HepG2 (cell line): ENCODE data around the gene LIFR. TPM values are rescaled to one million over a fixed set of nuclear protein-coding genes. Genes with fewer than 3 reads are reported as not detected.
A peak's percentile ranks its signal among the peaks of the same experiment; 100 is the strongest.

ENCODE experiments used
- ATAC-seq: fragments of 200-7000 bp; cut with Tn5 transposase; 3 replicates; pipeline ENCODE4 v1.9.1; 2020; ENCODE audit warnings: mild to moderate bottlenecking, moderate library complexity
- BruUV-seq: library from RNA; stranded (reverse); fragments of 400-500 nt; replicated peaks from 2 replicates; lab custom pipeline; 2021; lab: Mats Ljungman, UMichigan
- CTCF ChIA-PET: fragments of 300-600 bp; formaldehyde crosslinking; extraction: SDS; loops from one replicate; lab custom pipeline; 2021; ENCODE audit warnings: low total read pairs, inconsistent platforms, low intra/inter-chr PET ratio; lab: Yijun Ruan, JAX
- POLR2A ChIA-PET: fragments of 350-600 bp; sonication (Branson Sonifier 250); formaldehyde crosslinking; loops from one replicate; lab custom pipeline; 2020; ENCODE audit warnings: antibody characterized with exemption, inconsistent platforms; lab: Yijun Ruan, JAX
- DNase-seq: peaks from one replicate; pipeline ENCODE4 v3.0.0-alpha.2; 2015; ENCODE audit warnings: low spot score
- FAIRE-seq: peaks from 3 replicates; lab custom pipeline; 2011; peaks lifted over from hg19 to GRCh38; lab: Jason Lieb, UNC
- H2AFZ ChIP-seq: one replicate; pipeline ENCODE4 v1.6.1; 2011; ENCODE audit warnings: low read length, inconsistent platforms
- H3K27ac ChIP-seq: fragments of 300-600 bp; 3 replicates; pipeline ENCODE4 v1.8.0; 2011; ENCODE audit warnings: mixed run types, mild to moderate bottlenecking, mixed read lengths, low read length, inconsistent platforms; ENCODE audit not compliant: insufficient read depth; ENCODE audit errors: extremely low read length
- H3K27me3 ChIP-seq, 2 experiments: fragments of 200-600 bp in 1 of 2; 2 replicates in 1 of 2; 3 replicates in 1 of 2; pipeline versions ENCODE4 v1.6.0 to v1.8.0; 2011; ENCODE audit warnings: low read length in 2 of 2, mild to moderate bottlenecking in 2 of 2, moderate library complexity in 2 of 2, inconsistent platforms in 1 of 2; ENCODE audit not compliant: insufficient read depth in 2 of 2, control insufficient read depth in 1 of 2
- H3K36me3 ChIP-seq, 2 experiments: fragments of 200-600 bp in 1 of 2; replicated peaks in 1 of 2; 2 replicates in 1 of 2; 3 replicates in 1 of 2; pipeline versions ENCODE4 v1.5.1 to v1.8.0; 2011; ENCODE audit warnings: low read length in 2 of 2, inconsistent platforms in 1 of 2; ENCODE audit not compliant: insufficient read depth in 2 of 2, control insufficient read depth in 1 of 2
- H3K4me1 ChIP-seq: 2 replicates; pipeline ENCODE4 v1.5.1; 2012; ENCODE audit warnings: low read length, inconsistent platforms; ENCODE audit not compliant: insufficient read depth
- H3K4me2 ChIP-seq: 2 replicates; pipeline ENCODE4 v1.6.0; 2011; ENCODE audit warnings: low read depth, low read length, inconsistent platforms
- H3K4me3 ChIP-seq, 3 experiments: fragments of 200-600 bp in 1 of 3; sonication (generic), shearing (Covaris generic) in 1 of 3; replicated peaks in 1 of 3; 2 replicates each; pipeline ENCODE4 v1.5.1; 2011 to 2016; ENCODE audit warnings: low read length in 3 of 3, inconsistent platforms in 2 of 3, low read depth in 2 of 3, mild to moderate bottlenecking in 2 of 3, control low read depth in 1 of 3, mixed read lengths in 1 of 3; ENCODE audit not compliant: insufficient read depth in 1 of 3
- H3K79me2 ChIP-seq: one replicate; pipeline ENCODE4 v1.6.1; 2011; ENCODE audit warnings: low read length, inconsistent platforms; ENCODE audit not compliant: insufficient read depth
- H3K9ac ChIP-seq: 2 replicates; pipeline ENCODE4 v1.6.0; 2011; ENCODE audit warnings: mild to moderate bottlenecking, low read depth, low read length, inconsistent platforms; ENCODE audit not compliant: insufficient read depth
- H3K9me3 ChIP-seq: 2 replicates; pipeline ENCODE4 v1.5.1; 2012; ENCODE audit warnings: mild to moderate bottlenecking, low read length
- H4K20me1 ChIP-seq: 2 replicates; pipeline ENCODE4 v1.6.0; 2011; ENCODE audit warnings: inconsistent platforms, mild to moderate bottlenecking, low read length, moderate library complexity; ENCODE audit not compliant: insufficient read depth
- ATRX ChIP-seq: sonication (generic); formaldehyde crosslinking; IDR thresholded peaks from 2 replicates; pipeline ENCODE4 v1.4.0; 2020; ENCODE audit warnings: missing genetic modification reagents, borderline replicate concordance
- CBFB ChIP-seq: sonication (generic); formaldehyde crosslinking; IDR thresholded peaks from 2 replicates; pipeline ENCODE4 v1.4.0; 2020; ENCODE audit warnings: missing genetic modification reagents
- PCBP1 ChIP-seq: fragments of 200-400 bp; formaldehyde crosslinking; IDR thresholded peaks from 2 replicates; pipeline ENCODE4 v1.6.1; 2017; ENCODE audit warnings: mild to moderate bottlenecking, low read depth, low read length, borderline replicate concordance
- RNF2 ChIP-seq: fragments of 450-650 bp; conservative IDR thresholded peaks from 2 replicates; pipeline ENCODE4 v1.6.1; 2016; ENCODE audit warnings: low read depth
- SNAPC2 ChIP-seq: sonication (generic); formaldehyde crosslinking; IDR thresholded peaks from 2 replicates; pipeline ENCODE4 v1.8.1; 2022; ENCODE audit warnings: mild to moderate bottlenecking, missing genetic modification reagents
- THAP11 ChIP-seq: IDR thresholded peaks from 2 replicates; pipeline ENCODE4 v1.6.1; 2016; ENCODE audit warnings: missing biosample characterization, missing genetic modification reagents
- TP53 ChIP-seq: sonication (generic); formaldehyde crosslinking; conservative IDR thresholded peaks from 2 replicates; pipeline ENCODE4 v1.4.0; 2020; ENCODE audit warnings: missing genetic modification reagents
- ZNF558 ChIP-seq: sonication (generic); formaldehyde crosslinking; IDR thresholded peaks from 2 replicates; pipeline ENCODE4 v1.9.0; 2022; ENCODE audit warnings: mild to moderate bottlenecking, missing genetic modification reagents, borderline replicate concordance
- ZNF891 ChIP-seq: sonication (generic); formaldehyde crosslinking; IDR thresholded peaks from 2 replicates; pipeline ENCODE4 v1.5.0; 2020; ENCODE audit warnings: mild to moderate bottlenecking, missing genetic modification reagents
- WGBS: methylation state at CpG from one replicate; pipeline ENCODE4 v1.1.6; 2017; ENCODE audit warnings: low lambda C conversion rate; 5-methylcytosine and 5-hydroxymethylcytosine counted together
- in situ Hi-C: cut with HindIII; loops from 2 replicates; pipeline ENCODE4 v1.10.0; 2017; ENCODE audit warnings: low pct_unique_long_range_greater_than_20kb; ENCODE audit not compliant: extremely low pct_ligation_motif_present
- intact Hi-C: fragments of 100-400 bp; cut with micrococcal nuclease; formaldehyde crosslinking; loops from one replicate; pipeline ENCODE4 v1.10.0; 2022; ENCODE audit not compliant: unreplicated experiment
- polyA plus RNA-seq, 8 experiments: library from polyadenylated mRNA; depleted of rRNA in 3 of 8; stranded (reverse) in 7 of 8; unstranded in 1 of 8; fragments of >200 nt; fragmentation: Illumina TruSeq in 4 of 8; extraction: Trizol in 4 of 8; gene quantifications; 2 replicates each; pipeline versions ENCODE4 v1.2.1 to v1.2.3, GENCODE V29; 2011 to 2016; ENCODE audit warnings: low read depth in 4 of 8, missing spikeins in 1 of 8, mixed read lengths in 1 of 8; ENCODE audit not compliant: insufficient read depth in 1 of 8
- total RNA-seq, 5 experiments: library from RNA; depleted of rRNA; stranded (reverse); fragments of >200 nt; fragmentation: Illumina TruSeq; extraction: Trizol; gene quantifications; 2 replicates each; pipeline ENCODE4 v1.2.3, GENCODE V29; 2016; ENCODE audit warnings: low read depth in 1 of 5
- TF ChIP-seq, protein P1 (sequence below): sonication (generic); formaldehyde crosslinking; IDR thresholded peaks from 2 replicates; pipeline ENCODE4 v1.4.0; 2020; ENCODE audit warnings: missing genetic modification reagents
- TF ChIP-seq, protein P2 (sequence below): sonication (generic); formaldehyde crosslinking; IDR thresholded peaks from 2 replicates; pipeline ENCODE4 v1.5.1; 2020; ENCODE audit warnings: missing genetic modification reagents, mild to moderate bottlenecking, borderline replicate concordance
- TF ChIP-seq, protein P3 (sequence below), 2 experiments: sonication (generic) in 1 of 2; formaldehyde crosslinking in 1 of 2; IDR thresholded peaks; 2 replicates each; pipeline versions ENCODE4 v1.4.0 to v1.6.1; 2016 to 2020; ENCODE audit warnings: borderline replicate concordance in 1 of 2, low read depth in 1 of 2, mild to moderate bottlenecking in 1 of 2, missing genetic modification reagents in 1 of 2

LIFR gene
- total and polyA plus RNA-seq, 2 of the 13 experiments (the other 11 are each of a cell fraction or from before 2014, with no cell fraction given), result 6.3 to 25.2 TPM

DNA sequence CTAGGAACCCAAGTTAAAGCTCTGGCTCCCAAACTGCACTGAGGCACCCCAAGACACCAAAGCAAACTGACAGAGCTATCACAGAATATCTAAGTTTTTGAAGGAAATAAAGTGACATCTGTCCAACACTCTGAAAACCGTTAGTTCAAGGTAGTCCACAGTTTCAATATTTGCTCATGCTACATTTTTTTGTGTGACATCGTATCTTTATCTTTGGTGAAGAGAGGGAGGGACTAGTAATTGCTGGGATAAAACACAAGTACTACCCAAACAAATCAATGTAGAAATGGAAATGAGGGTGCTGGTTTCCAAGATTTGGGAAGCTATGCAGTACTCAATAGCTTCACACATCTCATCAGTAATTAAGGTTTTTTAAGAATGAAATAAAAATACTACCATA is 20.6 kb downstream of the LIFR start (continued):
- TF ChIP-seq, protein P1, sequence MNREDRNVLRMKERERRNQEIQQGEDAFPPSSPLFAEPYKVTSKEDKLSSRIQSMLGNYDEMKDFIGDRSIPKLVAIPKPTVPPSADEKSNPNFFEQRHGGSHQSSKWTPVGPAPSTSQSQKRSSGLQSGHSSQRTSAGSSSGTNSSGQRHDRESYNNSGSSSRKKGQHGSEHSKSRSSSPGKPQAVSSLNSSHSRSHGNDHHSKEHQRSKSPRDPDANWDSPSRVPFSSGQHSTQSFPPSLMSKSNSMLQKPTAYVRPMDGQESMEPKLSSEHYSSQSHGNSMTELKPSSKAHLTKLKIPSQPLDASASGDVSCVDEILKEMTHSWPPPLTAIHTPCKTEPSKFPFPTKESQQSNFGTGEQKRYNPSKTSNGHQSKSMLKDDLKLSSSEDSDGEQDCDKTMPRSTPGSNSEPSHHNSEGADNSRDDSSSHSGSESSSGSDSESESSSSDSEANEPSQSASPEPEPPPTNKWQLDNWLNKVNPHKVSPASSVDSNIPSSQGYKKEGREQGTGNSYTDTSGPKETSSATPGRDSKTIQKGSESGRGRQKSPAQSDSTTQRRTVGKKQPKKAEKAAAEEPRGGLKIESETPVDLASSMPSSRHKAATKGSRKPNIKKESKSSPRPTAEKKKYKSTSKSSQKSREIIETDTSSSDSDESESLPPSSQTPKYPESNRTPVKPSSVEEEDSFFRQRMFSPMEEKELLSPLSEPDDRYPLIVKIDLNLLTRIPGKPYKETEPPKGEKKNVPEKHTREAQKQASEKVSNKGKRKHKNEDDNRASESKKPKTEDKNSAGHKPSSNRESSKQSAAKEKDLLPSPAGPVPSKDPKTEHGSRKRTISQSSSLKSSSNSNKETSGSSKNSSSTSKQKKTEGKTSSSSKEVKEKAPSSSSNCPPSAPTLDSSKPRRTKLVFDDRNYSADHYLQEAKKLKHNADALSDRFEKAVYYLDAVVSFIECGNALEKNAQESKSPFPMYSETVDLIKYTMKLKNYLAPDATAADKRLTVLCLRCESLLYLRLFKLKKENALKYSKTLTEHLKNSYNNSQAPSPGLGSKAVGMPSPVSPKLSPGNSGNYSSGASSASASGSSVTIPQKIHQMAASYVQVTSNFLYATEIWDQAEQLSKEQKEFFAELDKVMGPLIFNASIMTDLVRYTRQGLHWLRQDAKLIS (CRISPR knock-in tag), result no peak

DNA sequence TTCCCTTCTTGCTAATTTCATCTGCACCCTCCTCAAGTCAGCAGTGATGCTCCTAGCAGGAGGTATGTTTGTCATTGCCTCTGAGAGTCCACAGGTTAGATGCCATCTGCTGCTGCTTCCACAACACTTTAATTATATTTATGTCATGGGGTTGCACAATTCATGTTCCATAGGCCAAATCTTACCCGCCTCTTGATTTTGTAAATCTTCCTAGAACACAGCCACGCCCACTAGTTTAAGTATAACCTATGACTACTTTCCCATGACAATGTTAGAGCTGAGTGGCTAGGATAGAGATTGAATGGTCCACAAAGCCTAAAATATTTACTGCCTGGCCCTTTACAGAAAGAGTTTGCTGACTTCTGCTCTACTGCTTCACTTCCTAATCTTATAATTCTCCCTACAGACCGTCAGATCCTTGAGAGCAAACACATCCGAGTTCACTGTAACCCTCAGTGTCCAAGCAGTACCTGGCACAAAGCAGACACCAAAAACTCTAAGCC is 21.1 kb downstream of the LIFR start:
- Histone ChIP-seq H3K27me3 (no peaks in the 10 kb centered on the region), H3K4me1 (peaks cover 81% of the 10 kb centered on the region), H3K27ac (peak overlapping the region; percentile 99), H3K4me3 (peak overlapping the region in 2 of 3 experiments; percentile 3 to 34; a peak in 2 of 6 replicates), H3K4me2 (peak overlapping the region; percentile 87), H3K9ac (peak overlapping the region; percentile 74), H4K20me1 (no peaks in the 10 kb centered on the region), H3K79me2 (peaks cover 89% of the 10 kb centered on the region), H3K36me3 (no peaks in the 10 kb centered on the region), H3K9me3 (peaks cover 8% of the 10 kb centered on the region), H2AFZ (no peak overlapping the region)
- BruUV-seq, result no TSS peak
- ATAC-seq (peak; percentile 51), DNase-seq (peak; percentile 70), FAIRE-seq (no peak)
- CTCF ChIA-PET, result no interaction called here
- intact Hi-C loops (loop anchor here (1.0 kb wide), 1 partner anchor 12 kb away; no protein-coding TSS in a partner anchor), in situ Hi-C loops (no loop called here)
- 11% methylated on average over 4 of the region's 4 CpGs for WGBS
- POLR2A ChIA-PET, result interaction anchor here (1.2 to 5.9 kb wide), 4 partner anchors 11 to 24 kb away, joined by 4 to 59 read pairs (median 12); partner anchors contain the start of gene LIFR
- TF ChIP-seq TP53, result no peak
- no peak for TF ChIP-seq CBFB (CRISPR knock-in tag)
- no peak for TF ChIP-seq ZNF891 (CRISPR knock-in tag)
- TF ChIP-seq, protein P2, sequence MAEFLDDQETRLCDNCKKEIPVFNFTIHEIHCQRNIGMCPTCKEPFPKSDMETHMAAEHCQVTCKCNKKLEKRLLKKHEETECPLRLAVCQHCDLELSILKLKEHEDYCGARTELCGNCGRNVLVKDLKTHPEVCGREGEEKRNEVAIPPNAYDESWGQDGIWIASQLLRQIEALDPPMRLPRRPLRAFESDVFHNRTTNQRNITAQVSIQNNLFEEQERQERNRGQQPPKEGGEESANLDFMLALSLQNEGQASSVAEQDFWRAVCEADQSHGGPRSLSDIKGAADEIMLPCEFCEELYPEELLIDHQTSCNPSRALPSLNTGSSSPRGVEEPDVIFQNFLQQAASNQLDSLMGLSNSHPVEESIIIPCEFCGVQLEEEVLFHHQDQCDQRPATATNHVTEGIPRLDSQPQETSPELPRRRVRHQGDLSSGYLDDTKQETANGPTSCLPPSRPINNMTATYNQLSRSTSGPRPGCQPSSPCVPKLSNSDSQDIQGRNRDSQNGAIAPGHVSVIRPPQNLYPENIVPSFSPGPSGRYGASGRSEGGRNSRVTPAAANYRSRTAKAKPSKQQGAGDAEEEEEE, result no peak
- TF ChIP-seq ZNF558 (CRISPR knock-in tag), result no peak
- TF ChIP-seq, protein P3, sequence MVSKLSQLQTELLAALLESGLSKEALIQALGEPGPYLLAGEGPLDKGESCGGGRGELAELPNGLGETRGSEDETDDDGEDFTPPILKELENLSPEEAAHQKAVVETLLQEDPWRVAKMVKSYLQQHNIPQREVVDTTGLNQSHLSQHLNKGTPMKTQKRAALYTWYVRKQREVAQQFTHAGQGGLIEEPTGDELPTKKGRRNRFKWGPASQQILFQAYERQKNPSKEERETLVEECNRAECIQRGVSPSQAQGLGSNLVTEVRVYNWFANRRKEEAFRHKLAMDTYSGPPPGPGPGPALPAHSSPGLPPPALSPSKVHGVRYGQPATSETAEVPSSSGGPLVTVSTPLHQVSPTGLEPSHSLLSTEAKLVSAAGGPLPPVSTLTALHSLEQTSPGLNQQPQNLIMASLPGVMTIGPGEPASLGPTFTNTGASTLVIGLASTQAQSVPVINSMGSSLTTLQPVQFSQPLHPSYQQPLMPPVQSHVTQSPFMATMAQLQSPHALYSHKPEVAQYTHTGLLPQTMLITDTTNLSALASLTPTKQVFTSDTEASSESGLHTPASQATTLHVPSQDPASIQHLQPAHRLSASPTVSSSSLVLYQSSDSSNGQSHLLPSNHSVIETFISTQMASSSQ (IDR thresholded peaks at IDR 0.05; ENCODE audit: low read depth), result no peak
- TF ChIP-seq, protein P3 (CRISPR knock-in tag; IDR thresholded peaks at IDR 0.05; ENCODE audit: borderline replicate concordance), result no peak
- TF ChIP-seq SNAPC2 (CRISPR knock-in tag), result no peak
- TF ChIP-seq RNF2, result no peak
- TF ChIP-seq PCBP1, result no peak
- no peak for TF ChIP-seq ATRX (CRISPR knock-in tag)
- TF ChIP-seq THAP11 (CRISPR knock-in tag), result no peak
